Vagina (tissue), 2 donors: Measurements from ENCODE around the gene TIMP3.

Experiments
- CTCF ChIP-seq, 3 experiments: fragments of 450-650 bp in 2 of 3; fragments of 200-600 bp in 1 of 3; sonication (generic) in 1 of 3; IDR thresholded peaks; one replicate each; pipeline ENCODE4 v1.5.1; 2017 to 2019; ENCODE audit warnings: antibody characterized with exemption in 3 of 3, mild to moderate bottlenecking in 2 of 3, moderate library complexity in 2 of 3
- POLR2A ChIP-seq, 2 donors: fragments of 450-650 bp; IDR thresholded peaks; one replicate each; pipeline ENCODE4 v1.6.1; 2017; ENCODE audit warnings: antibody characterized with exemption in 2 of 2, mild to moderate bottlenecking in 2 of 2, moderate library complexity in 2 of 2
- POLR2AphosphoS5 ChIP-seq, 2 donors: sonication (generic); formaldehyde crosslinking; IDR thresholded peaks; one replicate each; pipeline ENCODE4 v1.9.0; 2017; ENCODE audit warnings: antibody characterized with exemption in 2 of 2, mild to moderate bottlenecking in 2 of 2, low read depth in 1 of 2; ENCODE audit not compliant: insufficient read depth in 1 of 2

- TF ChIP-seq POLR2A (IDR thresholded peaks at IDR 0.05): no peak
- TF ChIP-seq CTCF (IDR thresholded peaks at IDR 0.05): no peak
- TF ChIP-seq POLR2AphosphoS5 (IDR thresholded peaks at IDR 0.05; ENCODE audit: insufficient read depth in 1 of 2, low read depth in 1 of 2): no peak
Observed at GRCh38 chr22:32810555-32811133, 9.1 kb downstream of the TIMP3 start.
